GM18861 (cell line): ENCODE measurements around the gene PTPRN2.
"Not testable (repeated sequence)": the region's sequence is repeated elsewhere in the genome, so short reads cannot be mapped to it uniquely, and the experiment has no call there.

Experiments used
- ATAC-seq: cut with Tn5 transposase; IDR thresholded peaks from one replicate; pipeline ENCODE4 v1.9.1; 2021; ENCODE audit not compliant: unreplicated experiment

PTPRN2 gene

GRCh38 chr7:157994319-157994718 is 593.3 kb downstream of the PTPRN2 start:
- ATAC-seq, result no peak

- ATAC-seq, result no peak
These were observed 594.1 kb downstream of the PTPRN2 start for GRCh38 chr7:157993406-157994105.

- ATAC-seq, result no peak
These were observed 595.0 kb downstream of the PTPRN2 start for GRCh38 chr7:157992511-157993160.

- no peak for ATAC-seq
These were observed 595.9 kb downstream of the PTPRN2 start for GRCh38 chr7:157991761-157992160.

- no peak for ATAC-seq
These were observed 596.3 kb downstream of the PTPRN2 start for GRCh38 chr7:157991351-157991750.

- ATAC-seq, result no peak
These were observed 596.8 kb downstream of the PTPRN2 start for GRCh38 chr7:157990881-157991250.

- no peak for ATAC-seq
These were observed 597.3 kb downstream of the PTPRN2 start for GRCh38 chr7:157990226-157990880.

GRCh38 chr7:157989589-157989988 is 598.0 kb downstream of the PTPRN2 start:
- ATAC-seq, result no peak

- ATAC-seq, result no peak
These were observed 599.7 kb downstream of the PTPRN2 start for GRCh38 chr7:157987906-157988305.

GRCh38 chr7:157986051-157986450 is 601.6 kb downstream of the PTPRN2 start:
- no peak for ATAC-seq

GRCh38 chr7:157985636-157986035 is 602.0 kb downstream of the PTPRN2 start:
- ATAC-seq, result no peak

GRCh38 chr7:157984423-157985163 is 603.0 kb downstream of the PTPRN2 start:
- ATAC-seq, result no peak

- ATAC-seq, result no peak
These were observed 603.9 kb downstream of the PTPRN2 start for GRCh38 chr7:157983502-157984422.

GRCh38 chr7:157981778-157982177 is 605.8 kb downstream of the PTPRN2 start:
- ATAC-seq, result no peak

GRCh38 chr7:157980774-157981173 is 606.8 kb downstream of the PTPRN2 start:
- no peak for ATAC-seq

GRCh38 chr7:157980341-157980731 is 607.3 kb downstream of the PTPRN2 start:
- not testable (repeated sequence) for ATAC-seq

- ATAC-seq, result no peak
These were observed 607.8 kb downstream of the PTPRN2 start for GRCh38 chr7:157979636-157980340.

- no peak for ATAC-seq
These were observed 608.9 kb downstream of the PTPRN2 start for GRCh38 chr7:157978766-157979165.

GRCh38 chr7:157977717-157978496 is 609.7 kb downstream of the PTPRN2 start:
- ATAC-seq, result no peak
